ENCODE results near the gene CYP24A1.

DNA sequence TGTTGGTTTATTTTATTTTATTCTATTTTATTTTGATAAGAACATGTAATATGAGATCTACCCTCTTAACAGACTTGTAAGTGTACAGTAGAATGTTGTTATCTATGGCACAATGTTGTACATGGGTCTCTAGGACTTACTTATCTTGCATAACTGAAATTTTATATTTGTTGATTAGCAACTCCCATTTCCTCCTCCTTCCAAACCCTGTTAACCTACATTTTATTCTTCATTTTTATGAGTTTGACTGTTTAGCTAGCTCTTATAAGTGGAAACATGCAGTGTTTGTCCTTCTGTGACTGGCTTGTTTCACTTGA, 65.5 kb downstream of the CYP24A1 start:
- TF ChIP-seq, protein P1, sequence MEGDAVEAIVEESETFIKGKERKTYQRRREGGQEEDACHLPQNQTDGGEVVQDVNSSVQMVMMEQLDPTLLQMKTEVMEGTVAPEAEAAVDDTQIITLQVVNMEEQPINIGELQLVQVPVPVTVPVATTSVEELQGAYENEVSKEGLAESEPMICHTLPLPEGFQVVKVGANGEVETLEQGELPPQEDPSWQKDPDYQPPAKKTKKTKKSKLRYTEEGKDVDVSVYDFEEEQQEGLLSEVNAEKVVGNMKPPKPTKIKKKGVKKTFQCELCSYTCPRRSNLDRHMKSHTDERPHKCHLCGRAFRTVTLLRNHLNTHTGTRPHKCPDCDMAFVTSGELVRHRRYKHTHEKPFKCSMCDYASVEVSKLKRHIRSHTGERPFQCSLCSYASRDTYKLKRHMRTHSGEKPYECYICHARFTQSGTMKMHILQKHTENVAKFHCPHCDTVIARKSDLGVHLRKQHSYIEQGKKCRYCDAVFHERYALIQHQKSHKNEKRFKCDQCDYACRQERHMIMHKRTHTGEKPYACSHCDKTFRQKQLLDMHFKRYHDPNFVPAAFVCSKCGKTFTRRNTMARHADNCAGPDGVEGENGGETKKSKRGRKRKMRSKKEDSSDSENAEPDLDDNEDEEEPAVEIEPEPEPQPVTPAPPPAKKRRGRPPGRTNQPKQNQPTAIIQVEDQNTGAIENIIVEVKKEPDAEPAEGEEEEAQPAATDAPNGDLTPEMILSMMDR (IDR thresholded peaks at IDR 0.05) = no peak
- TF ChIP-seq ZFX (IDR thresholded peaks at IDR 0.05; ENCODE audit: borderline replicate concordance) = no peak

All from 22Rv1 (cell line).